ENCODE results near the gene RHBDD3.

GRCh38 chr22:29305836-29306174 is 38.0 kb upstream of the RHBDD3 start:
- TF ChIP-seq, protein P1, sequence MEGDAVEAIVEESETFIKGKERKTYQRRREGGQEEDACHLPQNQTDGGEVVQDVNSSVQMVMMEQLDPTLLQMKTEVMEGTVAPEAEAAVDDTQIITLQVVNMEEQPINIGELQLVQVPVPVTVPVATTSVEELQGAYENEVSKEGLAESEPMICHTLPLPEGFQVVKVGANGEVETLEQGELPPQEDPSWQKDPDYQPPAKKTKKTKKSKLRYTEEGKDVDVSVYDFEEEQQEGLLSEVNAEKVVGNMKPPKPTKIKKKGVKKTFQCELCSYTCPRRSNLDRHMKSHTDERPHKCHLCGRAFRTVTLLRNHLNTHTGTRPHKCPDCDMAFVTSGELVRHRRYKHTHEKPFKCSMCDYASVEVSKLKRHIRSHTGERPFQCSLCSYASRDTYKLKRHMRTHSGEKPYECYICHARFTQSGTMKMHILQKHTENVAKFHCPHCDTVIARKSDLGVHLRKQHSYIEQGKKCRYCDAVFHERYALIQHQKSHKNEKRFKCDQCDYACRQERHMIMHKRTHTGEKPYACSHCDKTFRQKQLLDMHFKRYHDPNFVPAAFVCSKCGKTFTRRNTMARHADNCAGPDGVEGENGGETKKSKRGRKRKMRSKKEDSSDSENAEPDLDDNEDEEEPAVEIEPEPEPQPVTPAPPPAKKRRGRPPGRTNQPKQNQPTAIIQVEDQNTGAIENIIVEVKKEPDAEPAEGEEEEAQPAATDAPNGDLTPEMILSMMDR (IDR thresholded peaks at IDR 0.05) = no peak
- no peak for TF ChIP-seq EZH2 (IDR thresholded peaks at IDR 0.05; ENCODE audit: borderline replicate concordance, insufficient read depth, low read depth, low read length, poor library complexity, severe bottlenecking)

All from B cell (primary cell).